Esophagus mucosa (tissue), 1 donor: ENCODE results near the gene CD274. TPM values are rescaled to one million over a fixed set of nuclear protein-coding genes. Genes with fewer than 3 reads are reported as not detected.
"Not testable (repeated sequence)": the region's sequence is repeated elsewhere in the genome, so short reads cannot be mapped to it uniquely, and the experiment has no call there.

Experiments
- ATAC-seq: fragments of 200-7000 bp; cut with Tn5 transposase; one replicate; pipeline ENCODE4 v1.9.1; 2020
- total RNA-seq: library from RNA; stranded (reverse); gene quantifications from one replicate; pipeline ENCODE4 v1.2.4, GENCODE V29; 2023
- donor health status: DM: yes; HTN: yes; CAD: no.

CD274 gene
- total RNA-seq, 1 donor from 2014 or later = 1.5 TPM

- no peak for ATAC-seq
Measured at GRCh38 chr9:5468850-5469249, 18.5 kb downstream of the CD274 start.

GRCh38 chr9:5470122-5470521 lies 19.8 kb downstream of the CD274 start:
- no peak for ATAC-seq

GRCh38 chr9:5470816-5471215 lies 20.5 kb downstream of the CD274 start:
- ATAC-seq = no peak

- ATAC-seq = not testable (repeated sequence)
Measured at GRCh38 chr9:5475611-5476010, 25.3 kb downstream of the CD274 start.

- ATAC-seq = no peak
Measured at GRCh38 chr9:5478206-5478605, 27.9 kb downstream of the CD274 start.

GRCh38 chr9:5479994-5480694 lies 29.8 kb downstream of the CD274 start:
- ATAC-seq = no peak

GRCh38 chr9:5480919-5481318 lies 30.6 kb downstream of the CD274 start:
- no peak for ATAC-seq

GRCh38 chr9:5481322-5482040 lies 31.1 kb downstream of the CD274 start:
- no peak for ATAC-seq

- ATAC-seq = no peak
Measured at GRCh38 chr9:5482194-5482593, 31.9 kb downstream of the CD274 start.

- no peak for ATAC-seq
Measured at GRCh38 chr9:5483306-5483705, 33.0 kb downstream of the CD274 start.

- no peak for ATAC-seq
Measured at GRCh38 chr9:5485378-5486085, 35.2 kb downstream of the CD274 start.

GRCh38 chr9:5486988-5487387 lies 36.6 kb downstream of the CD274 start:
- ATAC-seq = no peak

GRCh38 chr9:5488221-5489008 lies 38.1 kb downstream of the CD274 start:
- no peak for ATAC-seq

- no peak for ATAC-seq
Measured at GRCh38 chr9:5489630-5490490, 39.5 kb downstream of the CD274 start.

- peak; percentile 49 for ATAC-seq
Measured at GRCh38 chr9:5492965-5493678, 42.8 kb downstream of the CD274 start.

- ATAC-seq = peak; percentile 75
Measured at GRCh38 chr9:5493679-5494511, 43.6 kb downstream of the CD274 start.

GRCh38 chr9:5494765-5495164 lies 44.4 kb downstream of the CD274 start:
- not testable (repeated sequence) for ATAC-seq

- ATAC-seq = no peak
Measured at GRCh38 chr9:5499157-5499556, 48.8 kb downstream of the CD274 start.

- ATAC-seq = no peak
Measured at GRCh38 chr9:5499889-5500398, 49.6 kb downstream of the CD274 start.
